Measurements from ENCODE around the gene PXMP2. TPM values are rescaled to one million over a fixed set of nuclear protein-coding genes. Genes with fewer than 3 reads are reported as not detected.

Gene PXMP2
- total RNA-seq, 1 donor: 19.2 TPM

DNA sequence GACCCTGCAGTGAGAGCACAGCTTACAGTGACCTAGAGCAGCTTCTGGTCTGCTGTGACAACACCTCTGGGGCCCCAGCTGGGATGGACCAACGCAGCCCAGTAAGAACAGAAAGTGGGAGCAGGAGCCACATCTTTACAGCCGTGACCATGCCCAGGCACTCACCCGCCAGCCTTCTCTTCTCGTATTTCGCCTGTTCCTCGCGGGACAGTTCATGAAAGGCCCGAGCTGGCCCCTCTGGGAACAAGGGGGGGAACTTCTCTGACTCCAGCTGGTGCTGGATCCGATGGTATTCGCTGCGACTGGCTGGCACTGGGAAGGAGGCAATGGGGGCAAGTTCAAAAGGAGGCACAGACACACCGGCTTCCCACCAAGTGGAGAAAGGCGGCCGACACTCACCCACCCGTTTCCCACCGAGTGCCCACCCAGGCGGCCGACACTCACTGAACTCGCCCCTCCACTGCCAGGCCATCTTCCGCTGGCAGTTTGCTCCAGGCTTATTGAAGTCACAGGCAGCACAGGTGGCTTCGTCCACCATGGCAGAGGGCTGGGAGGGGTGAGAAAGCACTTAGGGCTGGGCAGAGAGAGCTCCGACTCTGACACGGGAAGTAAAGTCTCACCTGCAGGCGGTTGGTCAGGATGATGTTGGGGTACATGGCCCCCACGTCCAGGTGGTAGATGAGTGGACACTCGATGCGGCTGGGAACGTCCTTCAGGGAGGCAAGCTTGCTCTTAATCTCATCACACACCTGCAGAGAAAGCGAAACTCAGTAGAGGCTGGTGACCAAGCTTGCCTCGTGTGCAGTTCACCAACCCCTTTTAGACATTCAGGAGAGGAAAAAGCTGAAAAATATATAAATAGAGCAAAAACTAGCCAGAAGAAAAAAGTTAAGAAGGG, 18.9 kb upstream of the PXMP2 start:
- TF ChIP-seq, protein P1, sequence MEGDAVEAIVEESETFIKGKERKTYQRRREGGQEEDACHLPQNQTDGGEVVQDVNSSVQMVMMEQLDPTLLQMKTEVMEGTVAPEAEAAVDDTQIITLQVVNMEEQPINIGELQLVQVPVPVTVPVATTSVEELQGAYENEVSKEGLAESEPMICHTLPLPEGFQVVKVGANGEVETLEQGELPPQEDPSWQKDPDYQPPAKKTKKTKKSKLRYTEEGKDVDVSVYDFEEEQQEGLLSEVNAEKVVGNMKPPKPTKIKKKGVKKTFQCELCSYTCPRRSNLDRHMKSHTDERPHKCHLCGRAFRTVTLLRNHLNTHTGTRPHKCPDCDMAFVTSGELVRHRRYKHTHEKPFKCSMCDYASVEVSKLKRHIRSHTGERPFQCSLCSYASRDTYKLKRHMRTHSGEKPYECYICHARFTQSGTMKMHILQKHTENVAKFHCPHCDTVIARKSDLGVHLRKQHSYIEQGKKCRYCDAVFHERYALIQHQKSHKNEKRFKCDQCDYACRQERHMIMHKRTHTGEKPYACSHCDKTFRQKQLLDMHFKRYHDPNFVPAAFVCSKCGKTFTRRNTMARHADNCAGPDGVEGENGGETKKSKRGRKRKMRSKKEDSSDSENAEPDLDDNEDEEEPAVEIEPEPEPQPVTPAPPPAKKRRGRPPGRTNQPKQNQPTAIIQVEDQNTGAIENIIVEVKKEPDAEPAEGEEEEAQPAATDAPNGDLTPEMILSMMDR (IDR thresholded peaks at IDR 0.05; ENCODE audit: insufficient read depth, low read length): no peak
- H3K4me3 ChIP-seq (ENCODE audit: low read depth, low read length): no peak overlapping the region

DNA sequence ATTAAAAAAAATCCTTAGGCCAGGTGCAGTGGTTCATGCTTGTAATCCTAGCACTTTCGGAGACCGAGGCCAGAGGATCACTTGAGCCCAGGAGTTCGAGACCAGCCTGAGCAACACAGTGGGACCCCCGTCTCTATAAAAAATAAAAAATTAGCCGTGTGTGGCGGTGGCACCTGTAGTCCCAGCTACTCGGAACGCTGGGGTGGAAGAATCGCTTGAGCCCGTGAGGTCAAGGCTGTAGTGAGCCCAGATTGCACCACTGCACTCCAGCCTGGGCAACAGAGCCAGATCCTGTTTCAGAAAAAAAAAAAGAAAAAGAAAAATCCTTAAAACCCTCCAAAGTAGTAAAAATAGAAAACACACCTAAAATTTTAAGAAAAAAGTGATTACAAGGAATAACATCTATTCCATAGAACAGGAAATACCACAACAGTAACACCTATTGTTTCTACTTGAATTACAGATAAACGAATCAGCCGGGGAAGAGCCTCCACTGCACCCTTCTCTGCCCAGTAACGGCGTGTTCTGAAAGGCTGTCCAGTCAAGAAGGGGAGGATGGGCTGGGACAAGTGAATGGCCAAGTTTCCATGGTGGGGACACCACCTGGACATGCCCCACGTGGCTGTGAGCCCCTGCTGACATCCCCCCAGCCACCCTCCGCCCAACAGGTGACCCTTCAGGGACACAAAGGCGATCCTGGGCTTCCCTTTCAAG, 18.1 kb upstream of the PXMP2 start:
- TF ChIP-seq, protein P1 (IDR thresholded peaks at IDR 0.05; ENCODE audit: insufficient read depth, low read length): no peak
- H3K4me3 ChIP-seq (ENCODE audit: low read depth, low read length): no peak overlapping the region
- no peak for DNase-seq (ENCODE audit: low read depth)

More for the DNA sequence above, 18.9 kb upstream of the PXMP2 start:
- no peak for DNase-seq (ENCODE audit: low read depth)

DNA sequence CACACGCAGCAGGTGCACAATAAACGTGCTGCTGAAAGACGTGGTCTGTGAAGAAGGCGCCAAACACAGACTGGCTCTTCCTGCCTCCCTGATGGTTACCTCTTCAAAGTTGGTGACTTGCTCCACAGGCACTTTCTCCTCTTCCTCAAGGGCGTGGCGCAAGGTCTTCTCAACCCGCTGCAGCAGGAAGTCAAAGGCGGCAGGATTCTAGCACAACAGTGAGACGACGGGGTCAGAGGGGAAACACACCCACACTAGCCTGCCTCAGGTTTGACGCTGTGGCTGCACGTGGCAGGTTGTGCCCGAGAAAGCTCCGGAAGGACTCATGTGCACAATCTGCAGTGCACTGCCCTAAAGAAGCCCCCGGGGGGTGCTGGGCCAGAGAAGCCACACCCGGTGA, 15.3 kb upstream of the PXMP2 start:
- H3K4me3 ChIP-seq (ENCODE audit: low read depth, low read length): no peak overlapping the region
- no peak for DNase-seq (ENCODE audit: low read depth)
- TF ChIP-seq, protein P1 (IDR thresholded peaks at IDR 0.05; ENCODE audit: insufficient read depth, low read length): no peak

DNA sequence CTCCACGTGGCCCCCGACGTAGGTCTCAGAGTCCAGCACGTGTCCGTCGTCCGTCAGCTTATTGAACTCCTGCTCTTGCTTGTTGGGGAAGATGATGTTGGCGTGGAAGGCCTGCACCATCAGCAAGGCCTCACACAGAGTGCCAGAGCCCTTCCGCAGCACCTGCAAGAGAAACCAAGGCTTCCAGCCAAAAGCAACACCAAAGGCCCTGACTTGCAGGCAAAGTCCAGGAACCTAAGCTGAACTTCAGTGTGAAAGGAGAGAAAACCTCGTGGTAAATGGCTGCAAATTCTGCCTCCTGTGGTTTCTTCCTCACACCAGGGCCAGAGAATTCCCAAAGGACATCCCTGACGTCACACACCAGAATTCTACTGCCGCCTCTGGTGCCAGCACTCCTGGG, 14.7 kb upstream of the PXMP2 start:
- TF ChIP-seq, protein P1 (IDR thresholded peaks at IDR 0.05; ENCODE audit: insufficient read depth, low read length): no peak
- H3K4me3 ChIP-seq (ENCODE audit: low read depth, low read length): no peak overlapping the region
- no peak for DNase-seq (ENCODE audit: low read depth)

DNA sequence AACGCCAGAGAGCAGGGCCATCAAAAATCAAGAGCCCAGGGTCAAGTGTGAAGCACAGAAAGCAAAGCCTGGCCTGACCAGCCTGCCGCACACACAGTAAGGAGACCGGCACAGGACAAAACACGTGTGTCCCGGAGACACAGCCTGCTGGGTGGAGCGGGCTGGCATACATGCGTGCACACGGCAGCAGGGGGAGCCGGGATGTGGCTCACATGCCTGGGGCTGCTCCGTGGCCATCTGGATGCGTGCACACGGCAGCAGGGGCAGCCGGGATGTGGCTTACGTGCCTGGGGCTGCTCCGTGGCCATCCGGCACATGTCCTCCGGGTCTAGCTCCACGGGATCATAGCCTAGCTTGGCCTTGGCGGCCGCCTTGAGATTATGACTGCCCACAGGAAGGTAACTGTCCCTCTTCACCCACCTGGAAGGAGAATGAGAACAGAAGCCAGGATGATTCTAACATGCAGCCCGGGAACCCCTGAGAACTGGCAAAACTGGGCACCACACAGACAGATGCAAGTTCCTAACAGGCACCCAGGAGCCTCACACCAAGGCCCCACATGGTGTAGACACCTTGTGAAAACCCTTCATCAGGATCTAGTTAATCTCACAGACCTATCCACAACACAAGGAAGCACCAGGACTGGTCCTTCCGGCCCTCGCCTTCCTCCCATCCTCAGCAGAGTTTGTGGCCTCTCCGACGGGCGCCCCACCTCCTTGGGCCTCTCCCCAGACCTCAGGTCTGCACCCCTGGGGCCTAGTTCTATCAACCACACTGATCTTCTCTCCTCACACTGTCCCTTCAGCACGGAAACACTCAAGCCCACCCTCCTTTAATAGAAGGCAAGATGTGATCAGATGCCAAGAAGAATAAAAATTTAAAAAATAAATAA, 13.9 kb upstream of the PXMP2 start:
- DNase-seq (ENCODE audit: low read depth): no peak
- TF ChIP-seq, protein P1 (IDR thresholded peaks at IDR 0.05; ENCODE audit: insufficient read depth, low read length): no peak
- H3K4me3 ChIP-seq (ENCODE audit: low read depth, low read length): no peak overlapping the region

DNA sequence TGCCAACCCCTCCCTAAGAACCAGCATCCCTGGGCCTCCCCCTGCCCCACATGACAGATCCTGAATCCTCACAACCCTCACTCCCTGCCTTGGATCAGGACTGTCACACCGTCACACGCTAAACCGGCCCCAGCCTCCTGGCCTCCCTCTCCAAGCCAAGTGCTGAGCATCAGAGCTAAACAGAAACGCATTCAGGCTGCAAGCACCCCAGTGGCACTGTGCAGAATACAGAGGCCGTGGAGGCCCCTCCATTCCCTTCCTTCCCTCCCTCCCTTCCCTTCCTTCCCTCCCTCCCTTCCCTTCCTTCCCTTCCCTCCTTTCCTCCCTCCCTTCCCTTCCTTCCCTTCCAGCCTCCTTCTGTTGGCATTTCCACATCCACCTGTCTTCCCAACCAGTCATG, 12.8 kb upstream of the PXMP2 start:
- TF ChIP-seq, protein P1 (IDR thresholded peaks at IDR 0.05; ENCODE audit: insufficient read depth, low read length): no peak
- no peak overlapping the region for H3K4me3 ChIP-seq (ENCODE audit: low read depth, low read length)
- no peak for DNase-seq (ENCODE audit: low read depth)

All from fibroblast of the aortic adventitia (primary cell).